Esophagus squamous epithelium (tissue), 5 donors: ENCODE results near the gene L3MBTL1. TPM values are rescaled to one million over a fixed set of nuclear protein-coding genes. Genes with fewer than 3 reads are reported as not detected.

Source experiments
- DNase-seq: peaks from one replicate; lab custom pipeline; 2025; lab: John Stamatoyannopoulos, UW
- H3K27ac ChIP-seq, 4 donors: fragments of 200-600 bp; sonication (generic); one replicate each; pipeline ENCODE4 v1.5.1; 2016 to 2019; ENCODE audit warnings: mild to moderate bottlenecking in 1 of 4
- H3K27me3 ChIP-seq, 4 donors: fragments of 200-600 bp; sonication (generic); 1 replicate in 3 of 4; 2 replicates in 1 of 4; pipeline versions ENCODE4 v1.5.1 to v1.6.0; 2017 to 2021; ENCODE audit warnings: antibody characterized with exemption in 1 of 4
- H3K36me3 ChIP-seq, 3 donors: fragments of 200-600 bp; sonication (generic); one replicate each; pipeline ENCODE4 v1.5.1; 2016 to 2019
- H3K4me1 ChIP-seq, 3 donors: fragments of 200-600 bp; sonication (generic); one replicate each; pipeline ENCODE4 v1.5.1; 2017 to 2019
- H3K4me3 ChIP-seq, 4 donors: fragments of 200-600 bp; sonication (generic); 1 replicate in 3 of 4; 2 replicates in 1 of 4; pipeline ENCODE4 v1.5.1; 2016 to 2019; ENCODE audit warnings: mild to moderate bottlenecking in 2 of 4, moderate library complexity in 1 of 4
- H3K9me3 ChIP-seq, 3 donors: fragments of 200-600 bp; sonication (generic); one replicate each; pipeline ENCODE4 v1.5.1; 2016 to 2019
- POLR2A ChIP-seq, 4 donors: fragments of 450-650 bp; IDR thresholded peaks; one replicate each; pipeline ENCODE4 v1.6.1; 2017; ENCODE audit warnings: antibody characterized with exemption in 4 of 4, mild to moderate bottlenecking in 4 of 4, moderate library complexity in 3 of 4
- WGBS, 2 donors: methylation state at CpG; one replicate each; pipeline ENCODE4 v1.1.5; 2018; 5-methylcytosine and 5-hydroxymethylcytosine counted together
- intact Hi-C: fragments of 100-400 bp; cut with DNase I; formaldehyde crosslinking; loops from one replicate; pipeline ENCODE4 v1.15.0; 2022
- total RNA-seq, 4 donors: library from RNA; depleted of rRNA; stranded (reverse); fragments of >200 nt; gene quantifications; one replicate each; pipeline ENCODE4 v1.1.0, GENCODE V29; 2016
- TF ChIP-seq, protein P1 (sequence below), 6 experiments: fragments of 450-650 bp in 4 of 6; fragments of 200-600 bp in 2 of 6; sonication (generic) in 2 of 6; IDR thresholded peaks; one replicate each; pipeline ENCODE4 v1.5.1; 2016 to 2019; ENCODE audit warnings: antibody characterized with exemption in 6 of 6, mild to moderate bottlenecking in 4 of 6, moderate library complexity in 4 of 6
- donor health status: DM: yes; HTN: yes; CAD: no.

The L3MBTL1 gene
- total RNA-seq, 4 donors from 2014 or later: 3.5 to 31.7 (median 7.9) TPM

DNA sequence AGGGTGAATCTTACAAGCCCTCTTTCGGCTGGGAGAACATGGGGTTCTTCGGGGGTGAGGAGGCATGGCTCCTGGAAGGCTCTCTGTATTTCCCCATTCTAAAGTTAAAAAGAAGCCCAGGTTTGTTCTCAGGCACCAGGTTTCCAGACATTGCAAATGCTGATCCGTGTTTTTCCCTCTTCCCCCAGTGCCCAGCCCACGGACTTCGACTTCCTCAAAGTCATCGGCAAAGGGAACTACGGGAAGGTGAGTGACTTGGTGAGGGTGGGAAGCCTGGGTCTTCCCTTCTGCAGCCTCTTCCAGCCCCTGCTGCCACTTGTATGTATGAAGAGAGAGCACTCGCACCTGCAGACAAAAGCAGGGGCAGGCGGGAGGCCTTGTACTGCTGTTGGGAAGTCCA is 60.0 kb downstream of the L3MBTL1 start:
- Histone ChIP-seq H3K27me3 (no peaks in the 10 kb centered on the region), H3K4me1 (no peaks in the 10 kb centered on the region), H3K36me3 (no peaks in the 10 kb centered on the region), H3K4me3 (no peak overlapping the region), H3K9me3 (no peaks in the 10 kb centered on the region), H3K27ac (no peak overlapping the region)
- intact Hi-C loops: no loop called here
- DNase-seq: no peak
- TF ChIP-seq, protein P1, sequence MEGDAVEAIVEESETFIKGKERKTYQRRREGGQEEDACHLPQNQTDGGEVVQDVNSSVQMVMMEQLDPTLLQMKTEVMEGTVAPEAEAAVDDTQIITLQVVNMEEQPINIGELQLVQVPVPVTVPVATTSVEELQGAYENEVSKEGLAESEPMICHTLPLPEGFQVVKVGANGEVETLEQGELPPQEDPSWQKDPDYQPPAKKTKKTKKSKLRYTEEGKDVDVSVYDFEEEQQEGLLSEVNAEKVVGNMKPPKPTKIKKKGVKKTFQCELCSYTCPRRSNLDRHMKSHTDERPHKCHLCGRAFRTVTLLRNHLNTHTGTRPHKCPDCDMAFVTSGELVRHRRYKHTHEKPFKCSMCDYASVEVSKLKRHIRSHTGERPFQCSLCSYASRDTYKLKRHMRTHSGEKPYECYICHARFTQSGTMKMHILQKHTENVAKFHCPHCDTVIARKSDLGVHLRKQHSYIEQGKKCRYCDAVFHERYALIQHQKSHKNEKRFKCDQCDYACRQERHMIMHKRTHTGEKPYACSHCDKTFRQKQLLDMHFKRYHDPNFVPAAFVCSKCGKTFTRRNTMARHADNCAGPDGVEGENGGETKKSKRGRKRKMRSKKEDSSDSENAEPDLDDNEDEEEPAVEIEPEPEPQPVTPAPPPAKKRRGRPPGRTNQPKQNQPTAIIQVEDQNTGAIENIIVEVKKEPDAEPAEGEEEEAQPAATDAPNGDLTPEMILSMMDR (IDR thresholded peaks at IDR 0.05): no peak
- no peak for TF ChIP-seq POLR2A (IDR thresholded peaks at IDR 0.05)
- WGBS, 2 donors: 68 to 90% methylated on average over 5 to 9 of the region's 9 CpGs

DNA sequence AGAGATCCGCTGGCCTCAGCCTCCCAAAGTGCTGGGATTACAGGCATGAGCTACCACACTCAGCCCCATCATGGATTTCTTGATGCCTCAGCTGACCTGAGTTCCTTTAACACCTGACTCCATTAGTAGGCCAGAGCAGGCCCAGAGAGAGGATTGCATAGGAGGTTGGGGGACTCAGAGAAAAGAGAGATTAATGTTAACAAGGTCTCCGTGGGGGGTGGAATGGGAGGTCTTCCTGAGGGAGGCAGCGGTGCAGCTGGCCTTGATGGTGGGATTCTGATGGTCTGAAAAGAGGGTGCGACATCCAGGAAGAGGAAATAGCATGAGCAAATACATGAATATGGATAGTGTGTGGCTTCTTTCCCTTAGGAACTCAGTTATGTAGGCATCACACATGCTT is 61.2 kb downstream of the L3MBTL1 start:
- no peaks in the 10 kb centered on the region for H3K27me3 ChIP-seq
- no peak for DNase-seq
- intact Hi-C loops: no loop called here
- H3K9me3 ChIP-seq: no peaks in the 10 kb centered on the region
- H3K4me1 ChIP-seq: no peaks in the 10 kb centered on the region
- 83% methylated on average over 3 of the region's 4 CpGs for WGBS, 2 donors
- no peak overlapping the region for H3K27ac ChIP-seq
- no peak overlapping the region for H3K4me3 ChIP-seq
- no peak for TF ChIP-seq POLR2A (IDR thresholded peaks at IDR 0.05)
- TF ChIP-seq, protein P1 (IDR thresholded peaks at IDR 0.05): no peak
- no peaks in the 10 kb centered on the region for H3K36me3 ChIP-seq

DNA sequence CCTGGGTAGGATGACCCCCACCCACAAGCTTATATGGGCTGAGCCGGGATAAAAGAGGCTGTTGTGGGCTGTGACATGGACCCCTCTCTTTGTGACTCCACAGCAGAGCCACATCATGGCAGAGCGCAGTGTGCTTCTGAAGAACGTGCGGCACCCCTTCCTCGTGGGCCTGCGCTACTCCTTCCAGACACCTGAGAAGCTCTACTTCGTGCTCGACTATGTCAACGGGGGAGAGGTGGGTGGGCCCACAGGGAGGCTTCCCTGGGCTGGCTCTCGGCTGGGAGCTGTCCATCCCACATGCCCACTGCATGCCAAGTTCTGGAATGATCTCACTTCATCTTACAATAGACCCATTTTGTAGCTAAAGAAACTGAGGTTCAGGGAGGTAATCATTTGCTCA is 61.8 kb downstream of the L3MBTL1 start:
- Histone ChIP-seq H3K4me3 (no peak overlapping the region), H3K4me1 (no peaks in the 10 kb centered on the region), H3K9me3 (no peaks in the 10 kb centered on the region), H3K36me3 (no peaks in the 10 kb centered on the region), H3K27me3 (no peaks in the 10 kb centered on the region), H3K27ac (no peak overlapping the region)
- TF ChIP-seq, protein P1 (IDR thresholded peaks at IDR 0.05): no peak
- no peak for TF ChIP-seq POLR2A (IDR thresholded peaks at IDR 0.05)
- 87 to 95% methylated on average over 4 to 5 of the region's 10 CpGs for WGBS, 2 donors
- intact Hi-C loops: no loop called here
- no peak for DNase-seq

DNA sequence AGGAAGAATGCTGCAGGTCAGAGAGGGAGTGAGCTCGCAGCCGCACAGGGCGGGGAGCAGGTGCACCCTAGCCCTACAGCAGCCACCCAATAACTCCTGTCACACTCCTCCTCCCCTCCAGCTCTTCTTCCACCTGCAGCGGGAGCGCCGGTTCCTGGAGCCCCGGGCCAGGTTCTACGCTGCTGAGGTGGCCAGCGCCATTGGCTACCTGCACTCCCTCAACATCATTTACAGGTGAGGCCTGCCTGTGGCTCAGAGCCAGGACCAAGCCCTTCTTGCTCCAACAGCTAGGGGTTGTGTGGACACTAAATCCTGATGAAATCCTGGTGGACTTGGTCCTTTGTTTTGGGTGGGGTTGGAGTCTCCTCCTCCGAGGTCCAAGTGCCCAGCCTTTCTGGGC is 63.0 kb downstream of the L3MBTL1 start:
- no peak overlapping the region for H3K27ac ChIP-seq
- no peaks in the 10 kb centered on the region for H3K9me3 ChIP-seq
- H3K4me3 ChIP-seq: no peak overlapping the region
- intact Hi-C loops: no loop called here
- no peaks in the 10 kb centered on the region for H3K36me3 ChIP-seq
- no peak for DNase-seq
- TF ChIP-seq POLR2A (IDR thresholded peaks at IDR 0.05): no peak
- TF ChIP-seq, protein P1 (IDR thresholded peaks at IDR 0.05): no peak
- 80 to 89% methylated on average over 3 to 9 of the region's 10 CpGs for WGBS, 2 donors
- no peaks in the 10 kb centered on the region for H3K27me3 ChIP-seq
- H3K4me1 ChIP-seq: no peaks in the 10 kb centered on the region

DNA sequence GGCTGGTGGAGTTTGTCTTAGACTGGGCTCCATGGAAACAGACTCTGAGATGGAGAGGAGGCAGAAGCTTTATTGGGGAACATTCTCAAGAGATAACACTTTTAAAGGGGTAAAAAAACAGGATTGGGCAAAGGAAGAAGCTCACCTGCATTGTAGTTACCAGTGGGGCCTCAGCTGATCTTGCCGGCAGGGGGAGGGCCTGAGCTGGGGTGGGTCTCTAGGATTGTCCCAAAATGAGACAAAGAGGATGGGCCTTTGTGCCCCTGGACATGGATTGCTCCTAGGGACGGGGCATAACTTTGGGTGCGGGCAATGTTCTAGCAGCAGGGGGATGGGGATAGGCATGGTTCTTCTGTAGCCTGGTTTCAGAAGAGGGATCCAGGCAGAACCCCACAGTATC is 63.8 kb downstream of the L3MBTL1 start:
- TF ChIP-seq, protein P1 (IDR thresholded peaks at IDR 0.05): no peak
- H3K4me3 ChIP-seq: no peak overlapping the region
- no peak overlapping the region for H3K27ac ChIP-seq
- 73 to 76% methylated on average over 3 of the region's 3 CpGs for WGBS, 2 donors
- intact Hi-C loops: no loop called here
- DNase-seq: no peak
- no peaks in the 10 kb centered on the region for H3K9me3 ChIP-seq
- H3K36me3 ChIP-seq: no peaks in the 10 kb centered on the region
- no peaks in the 10 kb centered on the region for H3K27me3 ChIP-seq
- H3K4me1 ChIP-seq: no peaks in the 10 kb centered on the region
